Stimulated activated CD8-positive, alpha-beta memory T cell treated with anti-CD3 and anti-CD28 coated beads, Interleukin-7, amount 100 ng/mL, for 48 hours (primary cell): ENCODE data around the gene HOXD11.

Experiments used
- DNase-seq, 2 donors: peaks; one replicate each; pipeline ENCODE4 v3.0.0-alpha.2; 2020; ENCODE audit warnings: low read depth in 1 of 2; ENCODE audit errors: extremely low read depth in 1 of 2

HOXD11 gene

DNA sequence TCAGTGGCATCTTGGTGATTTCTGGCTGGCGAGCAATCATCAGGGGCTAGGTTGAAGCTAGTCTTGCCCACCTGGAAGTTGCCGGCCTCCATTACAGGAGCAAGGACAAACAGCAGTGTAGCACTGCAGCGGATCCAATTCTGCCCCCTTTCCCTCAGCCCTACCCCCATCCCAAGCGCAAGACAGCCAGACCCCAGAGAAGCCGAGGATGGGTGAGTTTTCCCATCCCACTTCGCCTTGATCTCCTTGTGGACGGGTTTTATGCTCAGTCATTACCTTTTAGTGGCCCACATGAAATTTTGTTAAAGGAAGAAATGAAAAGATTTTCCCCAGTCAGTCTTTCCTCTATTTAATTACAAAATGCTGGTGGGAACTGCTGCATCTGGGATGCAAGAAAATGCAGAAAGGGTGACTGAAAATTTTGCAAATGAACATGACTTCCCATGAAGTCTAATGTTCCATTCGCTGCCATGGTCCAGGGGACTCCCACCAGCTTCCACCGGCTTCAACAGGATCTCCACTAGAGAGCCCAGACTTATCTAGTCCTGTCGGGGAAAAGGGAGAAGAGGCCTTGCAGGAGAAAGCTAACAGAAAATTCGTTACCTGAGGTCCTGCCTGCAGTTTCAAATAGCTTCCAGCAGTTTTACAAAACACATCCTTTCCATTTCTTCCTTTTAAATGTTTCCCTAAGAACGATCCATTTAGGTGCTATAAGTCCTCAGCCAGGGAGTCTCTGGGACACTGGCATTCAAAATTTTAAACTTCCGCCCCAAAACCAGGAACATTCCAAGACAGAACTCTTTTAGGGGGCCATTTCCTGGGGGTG, 13.5 kb downstream of the HOXD11 start:
- no peak for DNase-seq

DNA sequence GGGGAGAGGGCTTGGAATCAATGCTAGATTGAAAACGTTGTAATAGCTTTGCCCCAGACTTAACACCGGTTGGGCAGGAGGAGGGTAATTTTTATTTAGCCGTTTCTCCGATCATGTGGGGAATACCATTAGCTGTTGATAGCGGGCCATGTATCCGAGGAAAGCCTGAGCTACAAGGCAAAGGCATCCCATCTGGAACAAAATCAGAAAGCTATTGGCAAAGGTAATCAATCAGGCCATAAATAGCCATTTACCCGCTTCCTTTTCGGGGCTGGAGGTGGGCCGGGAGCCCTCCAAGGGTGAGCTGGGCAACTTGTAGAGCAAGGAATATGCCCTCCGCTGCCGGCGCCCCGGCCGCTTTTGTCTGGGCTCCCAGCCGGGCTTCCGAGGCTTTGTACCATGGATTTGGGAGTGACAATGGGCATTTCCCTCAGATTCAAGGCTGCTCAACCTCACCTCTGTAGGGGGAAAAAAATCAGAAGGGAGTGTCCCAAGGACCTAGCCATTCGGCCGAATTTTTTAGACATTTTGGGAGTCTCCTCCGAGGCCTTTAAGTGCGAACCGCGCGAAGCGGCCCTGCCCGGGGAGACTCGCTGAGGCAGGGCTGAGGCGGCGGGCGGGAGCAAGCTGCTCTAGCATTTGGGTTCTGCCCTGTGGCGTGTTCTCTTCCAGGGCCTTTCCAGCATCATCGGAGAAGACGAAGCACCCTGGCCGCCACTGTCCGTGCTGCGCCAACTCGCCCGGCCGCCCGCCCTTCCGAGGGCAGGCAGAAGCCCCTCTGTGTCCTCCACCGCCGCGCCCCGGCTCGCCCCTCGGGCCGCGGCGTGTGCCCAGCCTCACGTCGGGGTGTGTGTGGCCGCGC, 14.3 kb downstream of the HOXD11 start:
- DNase-seq = no peak

DNA sequence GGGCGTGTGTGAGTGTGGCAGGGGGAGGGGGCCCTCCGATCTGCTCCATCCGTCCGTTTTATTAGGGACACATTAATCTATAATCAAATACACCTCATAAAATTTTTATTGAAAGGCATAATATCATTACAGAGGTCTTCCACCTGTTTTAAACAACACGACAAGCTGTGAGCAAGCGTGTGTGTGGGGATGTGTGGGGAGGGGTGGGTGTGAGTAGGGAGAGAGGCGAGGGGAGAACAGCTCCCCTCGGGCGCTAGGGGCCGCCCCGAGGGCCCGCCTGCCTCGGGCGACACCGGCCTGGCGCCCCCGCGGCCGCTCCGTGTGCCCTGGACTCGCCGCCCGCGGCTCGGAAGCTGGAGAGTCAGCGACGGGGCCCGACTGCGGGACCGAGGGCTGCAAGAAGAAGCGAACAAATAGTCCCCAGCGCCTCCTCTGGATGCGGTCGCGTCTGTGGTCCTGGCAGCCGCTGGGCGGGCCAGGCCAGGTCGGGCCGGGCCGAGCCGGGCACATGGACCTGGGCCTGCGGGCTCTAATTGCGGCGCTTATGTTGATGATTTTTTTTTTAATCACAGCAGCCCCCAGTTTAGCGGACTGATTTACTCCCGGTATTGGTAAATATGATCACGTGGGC, 15.1 kb downstream of the HOXD11 start:
- DNase-seq = no peak

- no peak for DNase-seq
Observed at GRCh38 chr2:176122683-176123410, 15.8 kb downstream of the HOXD11 start, which contains the start of gene HOXD9. HOXD9 (plus strand) TSS chr2:176122719; CDS start chr2:176122769, 50 bp downstream.

DNA sequence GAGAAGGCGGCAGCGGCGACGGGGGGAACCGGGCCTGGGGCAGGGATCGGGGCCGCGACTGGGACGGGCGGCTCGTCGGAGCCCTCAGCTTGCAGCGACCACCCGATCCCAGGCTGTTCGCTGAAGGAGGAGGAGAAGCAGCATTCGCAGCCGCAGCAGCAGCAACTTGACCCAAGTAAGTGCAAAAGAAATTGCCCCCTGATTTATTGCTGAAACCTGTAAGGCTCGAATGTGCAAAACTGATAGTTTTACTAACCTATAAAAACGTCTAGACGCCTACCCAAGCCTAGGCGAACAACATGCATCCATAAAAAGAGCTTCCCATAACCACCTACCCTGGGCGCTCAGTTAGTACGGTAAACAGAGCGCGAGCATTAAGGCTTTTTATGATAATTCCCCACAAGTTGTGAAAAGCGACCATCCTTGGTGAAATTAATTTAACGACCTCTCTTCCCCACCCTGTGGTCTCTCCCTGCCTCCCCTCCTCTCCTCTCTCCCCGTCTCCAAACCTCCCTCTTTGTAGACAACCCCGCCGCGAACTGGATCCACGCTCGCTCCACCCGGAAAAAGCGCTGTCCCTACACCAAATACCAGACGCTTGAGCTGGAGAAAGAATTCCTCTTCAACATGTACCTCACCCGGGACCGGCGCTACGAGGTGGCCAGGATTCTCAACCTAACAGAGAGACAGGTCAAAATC, 16.5 kb downstream of the HOXD11 start:
- DNase-seq = no peak

DNA sequence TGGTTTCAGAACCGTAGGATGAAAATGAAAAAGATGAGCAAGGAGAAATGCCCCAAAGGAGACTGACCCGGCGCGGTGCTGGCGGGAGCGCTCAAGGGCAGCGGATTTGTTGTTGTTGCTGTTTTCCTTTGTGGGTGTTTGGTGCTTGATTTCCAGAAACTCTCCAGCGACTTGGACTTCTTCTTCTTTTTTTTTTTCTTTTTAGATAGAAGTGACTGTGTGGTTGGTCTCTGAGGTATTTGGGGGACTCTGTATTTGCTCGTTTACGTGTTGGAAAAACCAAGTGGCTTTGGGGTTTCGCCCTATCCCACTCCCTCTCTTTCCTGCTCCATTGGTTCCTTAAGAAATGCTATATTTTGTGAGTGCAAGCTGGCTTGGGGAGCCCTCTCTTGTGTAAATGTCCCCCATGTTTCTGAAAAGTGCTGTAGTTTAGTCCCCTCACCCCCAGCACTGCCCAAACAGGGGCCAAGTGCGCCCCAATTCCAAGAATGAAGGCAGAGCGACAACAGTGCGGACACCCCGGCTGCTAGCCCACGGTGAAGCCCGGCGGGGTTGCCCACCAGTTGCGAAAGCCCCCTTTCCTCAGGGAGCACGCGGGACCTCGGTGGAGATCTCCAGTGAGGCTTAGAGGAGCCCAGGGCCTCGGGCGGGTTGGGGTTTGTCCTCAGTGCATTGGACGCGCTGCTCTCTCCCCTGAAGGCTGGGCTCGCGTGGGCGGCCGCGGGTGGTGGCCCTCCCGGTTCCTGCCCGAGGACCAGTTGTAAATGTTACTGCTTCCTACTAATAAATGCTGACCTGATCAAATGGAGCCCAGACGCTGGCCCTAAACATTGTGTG, 17.2 kb downstream of the HOXD11 start:
- no peak for DNase-seq

DNA sequence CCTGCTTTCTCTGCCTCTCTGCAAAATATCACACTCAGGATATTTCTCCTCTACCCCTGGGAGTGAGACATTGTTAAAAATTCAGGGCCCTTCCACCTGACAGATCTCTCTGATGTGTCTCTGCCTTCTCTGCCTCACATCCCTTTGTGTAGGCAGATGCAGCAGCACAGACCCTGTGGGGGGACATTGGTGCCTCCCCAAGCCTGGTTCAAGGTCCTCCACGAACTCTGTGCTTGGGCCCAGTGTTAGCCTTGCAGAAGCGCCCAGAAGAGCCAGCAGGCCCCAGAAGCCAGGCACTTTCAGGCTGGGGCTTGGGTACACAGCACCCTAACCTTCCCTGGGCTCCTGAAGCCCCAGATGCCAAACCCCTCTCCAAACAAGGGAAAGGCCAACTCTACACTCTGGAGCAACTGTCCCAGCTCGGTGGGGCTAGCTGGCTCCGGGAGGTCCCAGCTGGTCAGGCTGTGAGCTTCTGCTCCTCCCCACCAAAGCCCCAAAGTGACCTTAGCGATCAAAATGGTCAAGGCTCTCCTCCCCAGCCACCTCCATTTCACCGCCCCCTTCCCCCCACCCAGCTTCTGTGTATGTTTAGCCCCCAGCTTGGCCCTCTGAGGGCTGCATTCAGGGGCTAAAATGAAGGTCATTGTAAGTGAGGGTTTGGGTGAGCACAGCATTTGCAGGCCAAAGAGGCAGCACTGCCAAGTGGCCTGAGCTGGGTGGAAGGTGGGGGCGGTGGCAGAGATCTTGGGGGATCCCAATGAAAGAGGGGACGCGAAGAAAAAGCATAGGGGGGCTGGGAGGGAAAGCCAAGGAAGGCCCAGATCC, 18.1 kb downstream of the HOXD11 start:
- DNase-seq = no peak

DNA sequence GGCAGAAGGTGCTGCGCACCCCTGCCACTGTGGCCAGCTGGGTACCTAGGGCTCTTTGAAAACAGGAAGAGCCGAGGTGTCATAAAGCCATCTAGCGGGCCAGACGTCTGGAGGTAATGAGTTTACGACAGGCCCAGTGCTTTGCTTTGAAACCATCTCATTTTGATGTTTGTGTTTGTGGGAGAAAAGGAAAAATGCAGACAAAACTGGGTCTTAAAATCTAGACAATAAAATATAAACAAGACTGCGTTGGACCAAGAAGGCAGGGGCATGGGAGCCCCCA, 18.6 kb downstream of the HOXD11 start:
- DNase-seq = no peak

DNA sequence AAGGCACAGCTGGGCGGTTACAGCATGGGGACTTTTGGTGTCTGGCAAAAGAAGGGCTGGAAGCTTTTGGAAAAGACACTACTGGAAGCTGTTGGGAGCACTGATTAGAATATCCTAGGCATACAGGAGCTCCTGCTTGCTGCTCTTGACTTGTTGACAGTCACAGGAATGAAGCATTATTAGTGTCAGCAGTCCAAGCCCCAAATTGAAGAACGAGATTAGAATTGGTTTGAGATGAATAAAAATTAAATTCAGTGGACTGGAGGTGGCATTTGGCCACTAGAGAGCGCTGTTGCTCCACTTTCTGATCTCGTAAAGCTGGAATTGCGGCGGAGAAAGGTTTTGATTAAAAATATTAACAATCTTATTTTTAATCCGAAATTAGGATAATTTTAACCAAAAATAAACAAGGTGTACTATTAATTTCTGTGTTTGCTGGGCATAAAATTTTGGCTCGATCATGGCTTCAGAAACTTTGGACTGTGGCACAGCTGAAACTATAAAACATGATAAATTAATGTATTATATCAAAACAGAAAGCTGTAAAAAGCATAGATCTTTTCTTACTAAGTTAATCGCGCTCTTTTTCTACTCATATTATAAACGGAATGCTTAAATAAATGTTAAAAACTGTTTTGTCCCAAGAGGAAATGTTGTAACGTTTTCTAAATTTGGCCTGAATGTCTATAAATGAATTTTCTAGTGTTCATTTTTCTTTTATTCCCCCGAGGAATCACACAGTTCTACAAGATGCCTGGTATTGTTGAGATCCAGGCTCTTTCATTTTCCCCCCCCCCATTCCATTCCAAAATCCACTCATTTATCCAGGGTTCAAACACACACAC, 20.1 kb downstream of the HOXD11 start:
- peak in 1 of 2 donors; percentile 26 for DNase-seq

DNA sequence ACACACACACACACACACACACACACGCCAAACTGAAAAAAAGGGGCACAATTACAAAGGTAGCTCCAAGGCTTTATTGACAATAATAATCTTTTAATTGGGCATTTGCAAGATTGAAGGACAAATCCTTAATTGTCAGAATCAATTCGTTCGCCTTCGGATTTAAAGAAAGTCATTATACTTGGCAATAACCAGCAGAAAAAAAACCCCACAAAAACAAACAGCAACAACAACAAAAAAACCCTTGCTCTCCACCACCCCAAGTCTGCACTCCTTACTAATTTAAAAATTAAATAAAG, 20.6 kb downstream of the HOXD11 start:
- DNase-seq = no peak

DNA sequence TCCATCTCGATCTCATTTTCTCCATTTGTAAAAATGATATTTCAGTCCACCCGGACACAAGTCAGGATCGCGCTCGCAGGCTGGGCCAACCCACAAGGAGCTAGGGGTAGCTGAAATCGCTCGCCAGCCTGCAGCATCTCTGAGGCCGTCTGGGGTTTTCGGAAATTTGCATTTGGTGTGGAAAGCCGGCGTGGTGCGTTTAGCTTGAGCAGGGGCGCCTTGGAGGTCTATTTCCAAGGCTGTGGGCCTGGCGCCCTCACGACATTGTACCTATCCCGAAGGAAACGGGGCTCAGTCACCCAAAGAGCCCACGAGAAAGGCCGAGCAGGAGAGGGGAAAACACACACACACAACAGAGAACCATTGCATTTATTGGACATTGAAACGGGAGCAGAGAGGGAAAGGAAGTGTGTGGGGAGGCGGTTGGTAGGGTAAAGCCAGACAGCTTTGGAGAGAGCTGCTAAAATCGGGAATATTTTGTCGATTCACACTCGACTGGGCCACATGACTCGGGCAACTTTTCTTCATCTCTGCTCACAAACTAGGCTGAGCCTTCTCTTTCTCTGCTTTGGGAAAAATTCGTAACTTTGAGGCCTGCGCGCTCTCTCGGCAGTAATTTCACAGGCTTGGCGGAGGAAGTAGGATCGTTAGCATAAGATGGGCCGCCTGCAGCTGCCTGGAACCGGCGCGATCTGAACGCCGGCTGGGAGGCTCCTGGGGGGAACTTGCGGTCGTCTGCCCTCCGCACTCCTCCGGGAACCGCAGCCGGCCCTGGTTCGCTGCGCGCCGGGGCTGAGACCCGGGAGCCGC, 21.3 kb downstream of the HOXD11 start:
- no peak for DNase-seq

GRCh38 chr2:176128982-176129796, 22.1 kb downstream of the HOXD11 start, which contains the start of gene HOXD8:
HOXD8 (plus strand) TSS chr2:176129705; CDS start chr2:176130367, 662 bp downstream.
- DNase-seq = no peak

DNA sequence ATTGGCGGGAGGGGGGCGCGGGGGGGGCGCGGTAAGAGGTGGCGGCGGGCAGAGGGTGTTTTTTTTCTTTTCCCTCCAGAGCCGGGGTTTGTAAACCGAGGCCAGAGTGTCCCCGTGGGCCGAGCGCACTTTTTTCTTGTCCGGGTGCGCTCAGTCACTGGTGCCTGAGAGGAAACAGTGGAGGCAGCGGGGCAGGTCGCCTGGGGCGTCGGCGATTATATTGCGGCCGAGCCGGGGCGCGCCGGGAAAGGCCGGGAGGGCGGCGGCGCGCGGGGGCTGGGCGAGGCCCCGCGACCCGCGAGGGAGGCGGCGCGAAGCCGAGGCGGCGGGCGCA, 22.7 kb downstream of the HOXD11 start:
- no peak for DNase-seq

- no peak for DNase-seq
Observed at GRCh38 chr2:176130147-176130956, 23.3 kb downstream of the HOXD11 start.
